ENCODE measurements around the gene FARSB.
"Not testable (repeated sequence)": the region's sequence is repeated elsewhere in the genome, so short reads cannot be mapped to it uniquely, and the experiment has no call there.

FARSB gene

DNA sequence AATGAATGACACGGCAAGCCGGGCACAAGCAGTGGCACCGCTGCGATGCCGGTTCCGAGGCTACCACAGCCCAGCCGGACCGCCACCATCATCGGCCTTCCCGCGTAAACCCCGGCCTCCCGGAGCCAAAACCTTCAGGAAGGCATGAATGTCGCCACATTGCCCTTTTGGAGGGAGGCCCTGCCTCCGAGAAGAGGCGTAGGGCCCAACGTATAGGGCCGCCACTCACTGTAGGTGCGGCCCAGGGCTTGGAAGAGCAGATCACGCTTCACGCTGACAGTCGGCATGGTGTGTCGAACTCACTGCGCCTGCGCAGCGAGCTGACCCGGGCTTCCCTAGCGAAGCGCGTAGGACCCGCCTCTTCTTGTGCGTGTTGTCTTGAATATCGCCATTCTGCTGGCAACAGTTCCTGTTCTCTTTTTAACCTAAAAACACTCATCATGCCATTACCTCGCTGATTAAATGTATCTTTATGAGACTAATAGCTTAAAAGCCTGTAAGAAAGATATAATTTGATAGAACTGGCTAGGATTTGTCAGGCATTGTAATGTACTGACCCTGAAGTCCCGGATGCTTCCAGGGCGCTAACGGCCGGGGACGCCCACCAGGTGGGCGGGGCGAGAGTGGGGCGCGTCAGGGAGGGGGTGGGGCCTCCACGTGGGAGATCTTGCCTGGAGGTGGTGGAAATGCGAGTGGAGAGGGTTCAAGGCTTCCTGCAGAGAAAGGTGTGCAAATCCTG, at the start of gene FARSB:
TSS of gene FARSB (minus strand) at position 306 of the 739 bp plus-strand sequence. CDS start at position 287, 19 bp downstream.
- ATAC-seq: peak; percentile 96
- peak; percentile 75 to 91 for DNase-seq (ENCODE audit: low spot score in 2 of 2)
- Mint-ChIP-seq H3K36me3 (peaks cover 19% of the 10 kb centered on the region), H3K27ac (peak within 1 kb of the TSS; percentile 100), H3K9me3 (no peaks in the 10 kb centered on the region), H3K4me1 (peaks cover 46% of the 10 kb centered on the region), H3K4me3 (peak within 1 kb of the TSS; percentile 99)

DNA sequence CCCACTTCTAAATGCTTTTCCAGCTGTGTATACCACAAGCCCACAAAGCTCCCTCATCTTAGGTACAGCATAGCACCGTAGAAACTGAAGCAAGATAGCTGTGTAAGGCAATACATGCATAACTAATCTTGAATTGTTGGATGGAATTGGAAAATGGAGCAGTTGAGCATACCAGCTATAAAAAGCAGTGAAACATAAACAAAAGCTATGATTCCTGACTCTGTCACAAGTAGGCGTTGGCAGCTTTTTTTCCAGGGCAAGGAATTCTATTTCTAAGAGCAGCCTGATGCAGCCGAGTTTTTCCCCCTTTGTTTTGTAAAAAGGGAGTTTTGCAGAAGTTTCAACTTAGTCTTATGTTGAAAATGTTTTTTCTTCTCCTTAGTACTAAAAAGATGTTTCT, 48.0 kb upstream of the FARSB start:
- no peak overlapping the region for H3K4me3 Mint-ChIP-seq
- ATAC-seq (no peak), DNase-seq (ENCODE audit: low spot score in 2 of 2) (no peak)
- H3K27ac Mint-ChIP-seq: no peak overlapping the region
- no peaks in the 10 kb centered on the region for H3K9me3 Mint-ChIP-seq
- H3K36me3 Mint-ChIP-seq: no peaks in the 10 kb centered on the region
- H3K4me1 Mint-ChIP-seq: peaks cover 23% of the 10 kb centered on the region

GRCh38 chr2:222703091-222703490, 47.2 kb upstream of the FARSB start:
- DNase-seq (ENCODE audit: low spot score in 2 of 2): no peak
- Mint-ChIP-seq H3K27ac (no peak overlapping the region), H3K9me3 (no peaks in the 10 kb centered on the region), H3K4me3 (no peak overlapping the region), H3K36me3 (no peaks in the 10 kb centered on the region), H3K4me1 (peaks cover 22% of the 10 kb centered on the region)
- no peak for ATAC-seq

DNA sequence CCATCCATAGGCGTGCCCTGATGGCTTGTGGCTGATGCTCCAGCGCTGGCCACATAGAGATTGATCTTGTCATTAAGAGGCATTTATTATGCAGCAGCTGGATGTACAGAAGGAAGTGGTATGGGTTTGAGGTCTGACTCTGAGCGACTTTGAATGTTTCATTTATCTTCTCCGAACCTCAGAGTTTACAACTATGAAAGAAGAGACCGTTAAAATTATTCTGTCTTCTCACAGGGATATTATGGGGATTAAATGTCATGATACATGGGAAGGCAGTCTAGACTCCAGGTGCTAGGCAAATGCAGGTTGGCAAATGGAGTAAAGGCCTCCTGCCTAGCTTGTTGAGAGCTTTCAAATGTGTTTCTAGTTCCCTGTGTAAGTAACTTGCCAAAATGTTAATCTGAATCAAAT, 45.8 kb upstream of the FARSB start:
- ATAC-seq: peak; percentile 76
- Mint-ChIP-seq H3K4me3 (peak overlapping the region; percentile 35), H3K4me1 (peaks cover 15% of the 10 kb centered on the region), H3K9me3 (no peaks in the 10 kb centered on the region), H3K27ac (no peak overlapping the region), H3K36me3 (no peaks in the 10 kb centered on the region)
- DNase-seq (ENCODE audit: low spot score in 2 of 2): no peak

DNA sequence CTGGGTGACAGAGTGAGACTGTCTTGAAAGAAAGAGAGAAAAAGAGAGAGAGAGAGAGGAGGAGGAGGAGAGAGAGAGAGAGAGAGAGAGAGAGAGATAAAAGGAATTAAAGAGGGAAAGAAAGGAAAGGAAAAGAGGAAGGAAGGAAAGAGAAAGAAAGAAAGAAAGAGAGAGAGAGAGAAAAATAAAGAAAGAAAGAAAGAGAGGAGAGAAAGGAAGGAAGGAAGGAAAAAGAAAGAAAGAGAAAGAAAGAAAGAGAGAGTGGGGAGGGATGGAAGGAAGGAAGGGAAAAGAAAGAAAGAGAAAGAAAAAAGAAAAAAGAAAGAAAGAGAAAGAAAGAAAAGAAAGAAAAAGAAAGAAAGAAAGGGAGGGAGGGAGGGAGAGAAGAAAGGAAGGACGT, 45.3 kb upstream of the FARSB start:
- no peaks in the 10 kb centered on the region for H3K9me3 Mint-ChIP-seq
- peaks cover 15% of the 10 kb centered on the region for H3K4me1 Mint-ChIP-seq
- H3K27ac Mint-ChIP-seq: no peak overlapping the region
- H3K36me3 Mint-ChIP-seq: no peaks in the 10 kb centered on the region
- ATAC-seq: no peak
- DNase-seq (ENCODE audit: low spot score in 2 of 2): no peak
- H3K4me3 Mint-ChIP-seq: peak overlapping the region; percentile 35

GRCh38 chr2:222698276-222698675, 42.4 kb upstream of the FARSB start:
- no peak for ATAC-seq
- no peaks in the 10 kb centered on the region for H3K9me3 Mint-ChIP-seq
- no peaks in the 10 kb centered on the region for H3K36me3 Mint-ChIP-seq
- H3K4me1 Mint-ChIP-seq: peaks cover 15% of the 10 kb centered on the region
- no peak for DNase-seq (ENCODE audit: low spot score in 2 of 2)
- H3K4me3 Mint-ChIP-seq: no peak overlapping the region
- H3K27ac Mint-ChIP-seq: no peak overlapping the region

- DNase-seq (ENCODE audit: low spot score in 2 of 2) (no peak), ATAC-seq (no peak)
- Mint-ChIP-seq H3K4me3 (no peak overlapping the region), H3K36me3 (no peaks in the 10 kb centered on the region), H3K4me1 (no peaks in the 10 kb centered on the region), H3K9me3 (no peaks in the 10 kb centered on the region), H3K27ac (no peak overlapping the region)
These were observed 37.9 kb upstream of the FARSB start for GRCh38 chr2:222693837-222694236.

DNA sequence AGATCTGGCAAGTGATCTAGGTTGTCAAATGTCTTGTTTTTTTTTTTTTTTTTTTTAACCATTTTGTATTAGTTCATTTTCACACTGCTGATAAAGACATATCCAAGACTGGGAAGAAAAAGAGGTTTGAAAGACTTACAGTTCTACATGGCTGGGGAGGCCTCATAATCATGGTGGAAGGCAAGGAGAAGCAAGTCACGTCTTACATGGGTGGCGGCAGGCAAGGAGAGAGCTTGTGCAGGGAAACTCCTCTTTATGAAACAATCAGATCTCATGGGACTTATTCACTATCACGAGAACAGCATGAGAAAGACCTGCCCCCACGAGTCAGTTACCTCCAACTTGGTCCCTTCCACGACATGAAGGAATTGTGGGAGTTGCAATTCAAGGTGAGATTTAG, 37.5 kb upstream of the FARSB start:
- H3K4me1 Mint-ChIP-seq; H3K4me3 Mint-ChIP-seq; ATAC-seq; DNase-seq (ENCODE audit: low spot score in 2 of 2); H3K36me3 Mint-ChIP-seq; H3K27ac Mint-ChIP-seq; H3K9me3 Mint-ChIP-seq: not testable (repeated sequence)

DNA sequence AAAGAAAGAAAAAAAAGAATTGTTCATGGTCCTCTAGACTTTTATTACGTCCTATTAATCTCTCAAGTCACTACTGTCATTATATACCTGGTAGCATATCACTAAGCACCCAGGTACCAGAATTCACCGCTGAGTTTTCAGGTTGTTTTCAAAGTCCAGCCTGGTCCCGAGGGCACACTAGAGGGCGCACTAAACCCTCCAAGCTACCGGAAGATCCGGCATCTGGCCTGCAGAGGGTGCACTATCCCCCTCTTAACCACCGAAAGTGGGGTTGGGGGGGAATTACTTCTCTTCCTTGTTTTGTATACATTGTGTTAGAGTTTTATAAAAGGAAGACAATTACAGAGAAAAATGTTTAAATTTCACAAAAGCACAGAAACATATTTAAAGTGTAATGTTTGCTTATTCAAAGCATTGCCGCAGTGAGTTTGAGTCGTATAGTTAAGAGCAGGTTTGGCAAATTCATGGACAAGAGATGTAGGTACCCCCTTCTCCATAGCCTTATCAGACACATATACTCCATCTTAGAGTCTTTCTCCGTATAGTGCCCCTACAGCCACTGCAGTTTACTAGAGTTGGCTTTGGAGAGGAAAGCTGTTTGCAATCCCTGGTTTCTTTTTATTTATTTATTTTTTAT, 34.8 kb upstream of the FARSB start:
- no peak overlapping the region for H3K4me3 Mint-ChIP-seq
- no peaks in the 10 kb centered on the region for H3K36me3 Mint-ChIP-seq
- no peak overlapping the region for H3K27ac Mint-ChIP-seq
- ATAC-seq: peak; percentile 89
- H3K4me1 Mint-ChIP-seq: no peaks in the 10 kb centered on the region
- H3K9me3 Mint-ChIP-seq: no peaks in the 10 kb centered on the region
- peak; percentile 57 to 85 for DNase-seq (ENCODE audit: low spot score in 2 of 2)

DNA sequence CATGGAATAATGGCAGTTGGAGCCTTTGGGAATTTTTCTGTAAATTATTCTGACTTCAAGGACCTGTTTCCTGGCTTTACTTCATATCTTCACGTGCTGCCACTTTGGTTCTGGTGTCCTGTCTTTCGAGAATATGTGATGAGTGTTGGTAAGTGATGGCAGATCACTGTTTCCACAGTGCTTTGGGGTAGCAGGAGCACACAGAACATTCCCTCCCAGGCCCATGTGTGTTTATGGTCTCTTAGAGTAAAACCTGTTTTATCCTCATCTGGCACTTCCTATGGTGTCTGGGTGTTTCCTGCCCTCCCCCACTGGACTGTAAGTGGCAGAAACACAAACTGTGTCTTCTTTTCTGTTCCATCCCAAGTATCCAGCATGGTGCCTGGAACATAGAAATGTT, 33.4 kb upstream of the FARSB start:
- H3K9me3 Mint-ChIP-seq: no peaks in the 10 kb centered on the region
- no peak overlapping the region for H3K27ac Mint-ChIP-seq
- H3K4me1 Mint-ChIP-seq: no peaks in the 10 kb centered on the region
- ATAC-seq (no peak), DNase-seq (ENCODE audit: low spot score in 2 of 2) (no peak)
- H3K4me3 Mint-ChIP-seq: no peak overlapping the region
- no peaks in the 10 kb centered on the region for H3K36me3 Mint-ChIP-seq

DNA sequence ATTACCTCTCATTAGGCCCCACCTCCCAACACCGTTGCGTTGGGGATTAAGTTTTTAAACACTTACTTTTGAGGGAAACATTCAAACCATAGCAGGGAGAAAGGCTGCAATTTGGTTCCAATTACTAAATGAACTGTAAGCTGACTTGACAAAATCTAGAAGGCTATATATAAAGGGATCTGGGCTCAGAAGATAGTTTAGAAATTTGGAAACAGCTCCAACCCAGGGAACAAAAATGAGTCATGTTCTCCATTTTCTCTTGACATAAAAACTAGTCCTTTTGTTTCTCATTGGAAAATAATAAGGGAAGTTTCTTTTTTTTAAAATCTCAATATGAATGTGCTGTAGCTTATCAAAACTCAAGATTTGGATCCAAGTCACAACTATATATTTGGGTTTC, 33.0 kb upstream of the FARSB start:
- no peaks in the 10 kb centered on the region for H3K36me3 Mint-ChIP-seq
- no peaks in the 10 kb centered on the region for H3K9me3 Mint-ChIP-seq
- H3K4me1 Mint-ChIP-seq: no peaks in the 10 kb centered on the region
- no peak for DNase-seq (ENCODE audit: low spot score in 2 of 2)
- no peak overlapping the region for H3K27ac Mint-ChIP-seq
- ATAC-seq: no peak
- H3K4me3 Mint-ChIP-seq: no peak overlapping the region

DNA sequence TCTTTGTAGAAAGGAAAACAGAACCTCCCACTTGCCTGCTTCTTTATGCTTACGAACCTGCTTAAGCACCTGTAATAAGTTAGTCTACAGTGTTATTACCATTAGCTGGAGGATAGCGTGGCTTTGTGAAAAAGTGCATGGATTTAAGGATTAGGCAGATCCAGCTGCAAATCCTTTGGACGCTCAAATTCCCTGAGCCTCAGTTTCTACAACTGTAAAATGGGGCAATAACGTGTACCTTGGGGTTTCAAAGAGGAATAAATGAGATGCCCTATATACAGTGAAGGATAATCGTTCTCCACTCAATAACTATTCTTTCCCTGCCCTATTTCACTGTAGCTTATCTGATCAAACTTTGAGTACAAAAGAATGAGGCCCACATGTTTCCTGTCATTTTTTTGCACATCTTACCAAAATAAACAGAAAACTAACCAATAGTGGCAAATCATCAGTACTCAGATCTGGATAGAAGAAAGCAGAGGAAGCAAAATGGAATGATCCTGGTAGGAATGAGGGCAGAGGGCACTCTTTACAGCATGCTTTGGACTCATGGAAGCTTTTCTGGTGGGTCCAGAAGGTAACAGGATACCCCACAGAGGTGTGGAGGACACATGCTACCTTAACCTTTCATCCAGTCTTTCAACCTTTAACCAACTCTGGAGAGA, 30.3 kb upstream of the FARSB start:
- H3K4me1 Mint-ChIP-seq: no peaks in the 10 kb centered on the region
- ATAC-seq: no peak
- H3K9me3 Mint-ChIP-seq: no peaks in the 10 kb centered on the region
- H3K4me3 Mint-ChIP-seq: no peak overlapping the region
- no peak for DNase-seq (ENCODE audit: low spot score in 2 of 2)
- no peak overlapping the region for H3K27ac Mint-ChIP-seq
- no peaks in the 10 kb centered on the region for H3K36me3 Mint-ChIP-seq

DNA sequence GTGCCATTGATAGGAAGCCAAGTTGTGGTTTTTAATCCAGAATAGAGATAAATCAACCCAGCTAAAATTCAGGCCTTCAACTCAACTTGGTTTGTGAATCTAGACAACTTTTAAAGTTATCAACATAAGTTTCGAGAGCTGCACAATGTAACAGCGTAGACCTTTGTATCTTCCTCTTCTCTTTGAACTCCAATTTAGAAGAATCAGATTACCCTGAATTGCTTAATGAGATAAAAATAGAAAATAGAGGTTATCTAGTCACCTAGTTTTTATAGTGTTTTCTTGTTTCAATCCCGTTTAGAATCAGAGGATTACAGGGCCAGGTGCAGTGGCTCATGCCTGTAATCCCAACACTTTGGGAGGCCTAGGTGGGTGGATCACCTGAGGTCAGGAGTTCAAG, 27.9 kb upstream of the FARSB start:
- Mint-ChIP-seq H3K27ac (no peak overlapping the region), H3K4me3 (no peak overlapping the region), H3K4me1 (no peaks in the 10 kb centered on the region), H3K36me3 (no peaks in the 10 kb centered on the region), H3K9me3 (no peaks in the 10 kb centered on the region)
- no peak for DNase-seq (ENCODE audit: low spot score in 2 of 2)
- ATAC-seq: no peak

GRCh38 chr2:222677981-222678380, 22.1 kb upstream of the FARSB start:
- no peaks in the 10 kb centered on the region for H3K9me3 Mint-ChIP-seq
- H3K36me3 Mint-ChIP-seq: no peaks in the 10 kb centered on the region
- H3K4me1 Mint-ChIP-seq: no peaks in the 10 kb centered on the region
- H3K27ac Mint-ChIP-seq: no peak overlapping the region
- no peak for ATAC-seq
- DNase-seq (ENCODE audit: low spot score in 2 of 2): no peak
- H3K4me3 Mint-ChIP-seq: no peak overlapping the region

DNA sequence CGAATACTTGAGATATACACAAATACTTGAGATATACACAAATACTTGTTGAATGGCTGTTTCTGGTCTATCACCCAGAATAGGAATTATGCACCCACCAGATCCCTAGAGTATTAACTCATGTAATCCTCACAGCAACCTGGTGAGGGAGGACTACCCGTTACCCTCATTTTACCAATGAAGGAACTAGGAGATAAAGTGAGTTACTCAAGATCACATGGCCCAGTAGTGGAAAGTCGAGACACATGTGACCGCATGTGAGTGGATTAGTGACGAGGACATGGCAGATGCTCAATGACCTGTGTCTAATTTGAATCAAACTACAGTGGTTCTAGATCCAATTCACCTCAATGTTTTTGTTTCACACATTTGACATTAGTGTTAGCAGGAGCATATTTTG, 18.0 kb upstream of the FARSB start:
- DNase-seq (ENCODE audit: low spot score in 2 of 2): no peak
- ATAC-seq: no peak
- Mint-ChIP-seq H3K9me3 (no peaks in the 10 kb centered on the region), H3K4me1 (peaks cover 9% of the 10 kb centered on the region), H3K4me3 (no peak overlapping the region), H3K36me3 (no peaks in the 10 kb centered on the region), H3K27ac (no peak overlapping the region)

DNA sequence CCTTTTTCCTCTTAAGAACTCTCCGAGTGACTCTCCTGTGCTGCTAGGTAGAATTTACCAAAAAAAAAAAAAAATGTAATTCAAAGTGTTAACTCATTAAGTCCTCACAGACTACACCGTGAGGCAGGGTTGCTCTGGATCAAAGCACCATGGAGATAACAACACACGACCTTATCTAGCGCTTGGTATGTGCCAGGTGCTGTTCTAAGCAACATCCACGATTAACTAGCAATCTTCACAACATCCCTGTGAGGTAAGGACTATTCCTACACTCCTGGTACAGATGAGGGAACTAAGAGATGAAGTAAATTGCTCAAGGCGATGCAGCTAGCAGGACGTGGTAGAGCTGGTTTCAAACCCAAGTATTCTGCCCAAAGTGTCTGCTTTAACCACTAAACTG, 17.4 kb upstream of the FARSB start:
- H3K4me3 Mint-ChIP-seq: no peak overlapping the region
- no peak overlapping the region for H3K27ac Mint-ChIP-seq
- no peak for DNase-seq (ENCODE audit: low spot score in 2 of 2)
- peaks cover 9% of the 10 kb centered on the region for H3K4me1 Mint-ChIP-seq
- no peak for ATAC-seq
- no peaks in the 10 kb centered on the region for H3K36me3 Mint-ChIP-seq
- no peaks in the 10 kb centered on the region for H3K9me3 Mint-ChIP-seq
